ENCODE data around the gene DAZL.

Gene DAZL

GRCh38 chr3:16551342-16551976 is 53.8 kb downstream of the DAZL start:
- Histone ChIP-seq H3K27ac (ENCODE audit: low read depth, low read length) (no peak overlapping the region), H3K4me1 (ENCODE audit: control insufficient read depth, low read length) (peaks cover 14% of the 10 kb centered on the region), H4K20me1 (ENCODE audit: control insufficient read depth, insufficient read depth, low read depth, low read length) (no peaks in the 10 kb centered on the region), H3K4me2 (ENCODE audit: low read length) (no peak overlapping the region), H3K79me2 (ENCODE audit: control insufficient read depth, low read length) (no peaks in the 10 kb centered on the region), H3K9me3 (ENCODE audit: control insufficient read depth, insufficient read depth, low read length) (no peaks in the 10 kb centered on the region), H3F3A (ENCODE audit: control insufficient read depth, insufficient read depth) (no peaks in the 10 kb centered on the region), H3K9me2 (replicated peaks; ENCODE audit: control insufficient read depth, low read length) (no peaks in the 10 kb centered on the region), H3K27me3 (ENCODE audit: control insufficient read depth, low read length) (no peaks in the 10 kb centered on the region), H3K4me3 (ENCODE audit: low read length) (no peak overlapping the region), H3K36me3 (ENCODE audit: control insufficient read depth, low read length) (no peaks in the 10 kb centered on the region)
- TF ChIP-seq CTCF (IDR thresholded peaks at IDR 0.05; ENCODE audit: low read depth, low read length, poor library complexity, severe bottlenecking) = no peak
- no peak for TF ChIP-seq EZH2phosphoT487 (IDR thresholded peaks at IDR 0.05; ENCODE audit: borderline replicate concordance, low read length)

GRCh38 chr3:16550676-16551341 is 54.4 kb downstream of the DAZL start:
- H3K9me3 ChIP-seq (ENCODE audit: control insufficient read depth, insufficient read depth, low read length) = no peaks in the 10 kb centered on the region
- no peaks in the 10 kb centered on the region for H3K36me3 ChIP-seq (ENCODE audit: control insufficient read depth, low read length)
- no peak overlapping the region for H3K4me3 ChIP-seq (ENCODE audit: low read length)
- H3K9me2 ChIP-seq (replicated peaks; ENCODE audit: control insufficient read depth, low read length) = no peaks in the 10 kb centered on the region
- no peaks in the 10 kb centered on the region for H3K27me3 ChIP-seq (ENCODE audit: control insufficient read depth, low read length)
- no peaks in the 10 kb centered on the region for H3F3A ChIP-seq (ENCODE audit: control insufficient read depth, insufficient read depth)
- no peak overlapping the region for H3K27ac ChIP-seq (ENCODE audit: low read depth, low read length)
- no peaks in the 10 kb centered on the region for H4K20me1 ChIP-seq (ENCODE audit: control insufficient read depth, insufficient read depth, low read depth, low read length)
- no peaks in the 10 kb centered on the region for H3K79me2 ChIP-seq (ENCODE audit: control insufficient read depth, low read length)
- H3K4me1 ChIP-seq (ENCODE audit: control insufficient read depth, low read length) = peaks cover 14% of the 10 kb centered on the region
- peak overlapping the region; percentile 30 for H3K4me2 ChIP-seq (ENCODE audit: low read length)
- TF ChIP-seq CTCF (IDR thresholded peaks at IDR 0.05; ENCODE audit: low read depth, low read length, poor library complexity, severe bottlenecking) = peak; percentile 90
- TF ChIP-seq EZH2phosphoT487 (IDR thresholded peaks at IDR 0.05; ENCODE audit: borderline replicate concordance, low read length) = no peak

GRCh38 chr3:16550305-16550675 is 54.9 kb downstream of the DAZL start:
- peak overlapping the region; percentile 30 for H3K4me2 ChIP-seq (ENCODE audit: low read length)
- no peak overlapping the region for H3K27ac ChIP-seq (ENCODE audit: low read depth, low read length)
- H3K36me3 ChIP-seq (ENCODE audit: control insufficient read depth, low read length) = no peaks in the 10 kb centered on the region
- H3K4me1 ChIP-seq (ENCODE audit: control insufficient read depth, low read length) = peaks cover 14% of the 10 kb centered on the region
- H3K9me3 ChIP-seq (ENCODE audit: control insufficient read depth, insufficient read depth, low read length) = no peaks in the 10 kb centered on the region
- H3K27me3 ChIP-seq (ENCODE audit: control insufficient read depth, low read length) = no peaks in the 10 kb centered on the region
- H3F3A ChIP-seq (ENCODE audit: control insufficient read depth, insufficient read depth) = no peaks in the 10 kb centered on the region
- H4K20me1 ChIP-seq (ENCODE audit: control insufficient read depth, insufficient read depth, low read depth, low read length) = no peaks in the 10 kb centered on the region
- H3K9me2 ChIP-seq (replicated peaks; ENCODE audit: control insufficient read depth, low read length) = no peaks in the 10 kb centered on the region
- no peaks in the 10 kb centered on the region for H3K79me2 ChIP-seq (ENCODE audit: control insufficient read depth, low read length)
- no peak overlapping the region for H3K4me3 ChIP-seq (ENCODE audit: low read length)
- TF ChIP-seq EZH2phosphoT487 (IDR thresholded peaks at IDR 0.05; ENCODE audit: borderline replicate concordance, low read length) (no peak), CTCF (IDR thresholded peaks at IDR 0.05; ENCODE audit: low read depth, low read length, poor library complexity, severe bottlenecking) (no peak)
